SK-N-SH treated with all-trans-retinoic acid at 6 μM for 48 hours (cell line): ENCODE data around the gene HECA.

Source experiments
- ATAC-seq: fragments of 200-7000 bp; cut with Tn5 transposase; 3 replicates; pipeline ENCODE4 v1.9.1; 2020; ENCODE audit warnings: mild to moderate bottlenecking, moderate library complexity
- ARNTL ChIP-seq: fragments of 450-650 bp; formaldehyde crosslinking; IDR thresholded peaks from 2 replicates; pipeline ENCODE4 v1.5.0; 2020; ENCODE audit warnings: low read depth, mild to moderate bottlenecking, moderate library complexity, borderline replicate concordance
- BACH2 ChIP-seq: fragments of 250-450 bp; sonication (Bioruptor Pico); IDR thresholded peaks from 2 replicates; pipeline ENCODE4 v1.9.0; 2021; ENCODE audit warnings: mild to moderate bottlenecking, borderline replicate concordance
- CREB5 ChIP-seq: fragments of 250-450 bp; sonication (Bioruptor Pico); IDR thresholded peaks from 2 replicates; pipeline ENCODE4 v1.5.1; 2020; ENCODE audit warnings: low read depth, mild to moderate bottlenecking, moderate library complexity
- CSDC2 ChIP-seq: fragments of 250-450 bp; sonication (Bioruptor Pico); IDR thresholded peaks from 2 replicates; pipeline ENCODE4 v1.5.0; 2020; ENCODE audit warnings: mild to moderate bottlenecking, moderate library complexity
- CSRNP3 ChIP-seq: fragments of 250-450 bp; sonication (Bioruptor Pico); IDR thresholded peaks from 2 replicates; pipeline ENCODE4 v1.5.1; 2021; ENCODE audit warnings: mild to moderate bottlenecking, moderate library complexity
- ESRRG ChIP-seq: fragments of 250-450 bp; sonication (Bioruptor Pico); IDR thresholded peaks from 2 replicates; pipeline ENCODE4 v1.6.1; 2021; ENCODE audit warnings: mild to moderate bottlenecking
- GLIS3 ChIP-seq: fragments of 250-450 bp; sonication (Bioruptor Pico); IDR thresholded peaks from 2 replicates; pipeline ENCODE4 v1.5.0; 2020; ENCODE audit warnings: mild to moderate bottlenecking, moderate library complexity
- ISL1 ChIP-seq: fragments of 250-450 bp; sonication (Bioruptor Pico); IDR thresholded peaks from 2 replicates; pipeline ENCODE4 v2.1.2; 2022; ENCODE audit warnings: mild to moderate bottlenecking, moderate library complexity
- OSR1 ChIP-seq: fragments of 250-450 bp; sonication (Bioruptor Pico); IDR thresholded peaks from 2 replicates; pipeline ENCODE4 v1.8.0; 2022; ENCODE audit warnings: moderate library complexity, mild to moderate bottlenecking, inconsistent platforms
- PATZ1 ChIP-seq: fragments of 250-450 bp; sonication (Bioruptor Pico); IDR thresholded peaks from 2 replicates; pipeline ENCODE4 v1.8.0; 2020; ENCODE audit warnings: mild to moderate bottlenecking, moderate library complexity, borderline replicate concordance
- POU6F1 ChIP-seq: fragments of 250-450 bp; sonication (Bioruptor Pico); IDR thresholded peaks from 2 replicates; pipeline ENCODE4 v1.8.0; 2021; ENCODE audit warnings: low read depth, mild to moderate bottlenecking, moderate library complexity, borderline replicate concordance
- PPARA ChIP-seq: fragments of 250-450 bp; sonication (Bioruptor Pico); IDR thresholded peaks from 2 replicates; pipeline ENCODE4 v1.5.0; 2020; ENCODE audit warnings: mild to moderate bottlenecking, borderline replicate concordance
- RARB ChIP-seq: fragments of 250-450 bp; sonication (Bioruptor Pico); IDR thresholded peaks from 2 replicates; pipeline ENCODE4 v1.8.0; 2021; ENCODE audit warnings: mild to moderate bottlenecking, moderate library complexity
- TCF4 ChIP-seq: fragments of 250-450 bp; sonication (Bioruptor Pico); IDR thresholded peaks from 2 replicates; pipeline ENCODE4 v1.8.0; 2021; ENCODE audit warnings: mild to moderate bottlenecking, moderate library complexity, borderline replicate concordance
- TOX ChIP-seq: fragments of 250-450 bp; sonication (Bioruptor Pico); IDR thresholded peaks from 2 replicates; pipeline ENCODE4 v1.8.0; 2021; ENCODE audit warnings: mild to moderate bottlenecking, moderate library complexity, borderline replicate concordance
- TSHZ2 ChIP-seq: fragments of 250-450 bp; sonication (Bioruptor Pico); IDR thresholded peaks from 2 replicates; pipeline ENCODE4 v1.5.0; 2020; ENCODE audit warnings: mild to moderate bottlenecking, moderate library complexity
- ZC3H10 ChIP-seq: fragments of 250-450 bp; sonication (Bioruptor Pico); IDR thresholded peaks from 2 replicates; pipeline ENCODE4 v1.5.1; 2021; ENCODE audit warnings: mild to moderate bottlenecking, moderate library complexity
- ZFP3 ChIP-seq: fragments of 250-450 bp; sonication (Bioruptor Pico); IDR thresholded peaks from 2 replicates; pipeline ENCODE4 v1.5.0; 2020; ENCODE audit warnings: mild to moderate bottlenecking, moderate library complexity
- ZFP30 ChIP-seq: fragments of 450-650 bp; formaldehyde crosslinking; IDR thresholded peaks from 2 replicates; pipeline ENCODE4 v1.5.0; 2022; ENCODE audit warnings: mild to moderate bottlenecking, moderate library complexity
- ZNF565 ChIP-seq: fragments of 450-650 bp; formaldehyde crosslinking; conservative IDR thresholded peaks from 2 replicates; pipeline ENCODE4 v1.5.0; 2020; ENCODE audit warnings: low read depth, mild to moderate bottlenecking, moderate library complexity
- ZNF70 ChIP-seq: fragments of 450-650 bp; formaldehyde crosslinking; IDR thresholded peaks from 2 replicates; pipeline ENCODE4 v1.5.0; 2020; ENCODE audit warnings: mild to moderate bottlenecking, moderate library complexity
- ZNF8 ChIP-seq: fragments of 450-650 bp; formaldehyde crosslinking; IDR thresholded peaks from 2 replicates; pipeline ENCODE4 v1.5.0; 2020; ENCODE audit warnings: mild to moderate bottlenecking, moderate library complexity

The HECA gene

GRCh38 chr6:139149383-139149782 is 14.5 kb downstream of the HECA start:
- TF ChIP-seq ZNF70 (CRISPR knock-in tag) (no peak), PPARA (CRISPR knock-in tag) (no peak), ZFP3 (no peak), ZNF565 (CRISPR knock-in tag) (no peak), PATZ1 (CRISPR knock-in tag) (no peak), POU6F1 (no peak), TOX (no peak), BACH2 (CRISPR knock-in tag) (no peak), ESRRG (CRISPR knock-in tag) (no peak), ISL1 (CRISPR knock-in tag) (no peak), GLIS3 (CRISPR knock-in tag) (no peak), ZC3H10 (CRISPR knock-in tag) (no peak), OSR1 (CRISPR knock-in tag) (no peak), CREB5 (no peak), CSRNP3 (CRISPR knock-in tag) (no peak), RARB (no peak), TCF4 (CRISPR knock-in tag) (no peak)
- no peak for ATAC-seq

GRCh38 chr6:139150920-139151319 is 16.0 kb downstream of the HECA start:
- ATAC-seq = no peak
- TF ChIP-seq ZNF8 (CRISPR knock-in tag) = no peak
- no peak for TF ChIP-seq CREB5
- TF ChIP-seq ZC3H10 (CRISPR knock-in tag) = no peak
- TF ChIP-seq GLIS3 (CRISPR knock-in tag) = no peak
- TF ChIP-seq OSR1 (CRISPR knock-in tag) = no peak
- no peak for TF ChIP-seq ZNF70 (CRISPR knock-in tag)
- TF ChIP-seq TCF4 (CRISPR knock-in tag) = no peak
- TF ChIP-seq PPARA (CRISPR knock-in tag) = no peak
- TF ChIP-seq ZFP3 = no peak
- no peak for TF ChIP-seq ARNTL (CRISPR knock-in tag)
- TF ChIP-seq TSHZ2 = no peak
- no peak for TF ChIP-seq TOX
- TF ChIP-seq ZFP30 (CRISPR knock-in tag) = no peak
- TF ChIP-seq RARB = no peak
- TF ChIP-seq ESRRG (CRISPR knock-in tag) = no peak
- no peak for TF ChIP-seq CSRNP3 (CRISPR knock-in tag)
- no peak for TF ChIP-seq CSDC2 (CRISPR knock-in tag)
